HG03095 (cell line): Measurements from ENCODE around the gene CNKSR2.

Experiments
- ATAC-seq: cut with Tn5 transposase; IDR thresholded peaks from one replicate; pipeline ENCODE4 v1.9.1; 2021; ENCODE audit warnings: moderate library complexity; ENCODE audit not compliant: unreplicated experiment

Gene CNKSR2

GRCh38 chrX:21606002-21606401 is 231.8 kb downstream of the CNKSR2 start:
- ATAC-seq: no peak

DNA sequence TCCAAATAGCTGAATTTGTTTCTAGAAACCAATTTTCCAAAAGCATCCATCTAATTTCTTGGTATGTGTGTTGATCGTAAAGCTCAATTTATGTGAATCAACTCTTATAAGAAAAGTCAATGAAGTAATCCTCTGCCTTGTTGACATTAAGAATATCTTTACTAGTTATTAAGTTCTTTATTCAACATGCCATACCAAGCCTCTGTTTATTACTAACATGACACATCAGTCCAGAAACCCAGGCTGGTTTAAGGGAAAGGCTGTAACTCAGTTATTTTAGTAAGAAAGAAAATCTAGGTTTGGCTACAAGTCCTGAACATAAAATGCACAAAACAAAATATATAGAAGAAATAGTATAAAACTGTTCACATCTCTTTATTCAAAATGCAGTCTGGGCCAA is 235.9 kb downstream of the CNKSR2 start:
- ATAC-seq: no peak

GRCh38 chrX:21612154-21612553 is 237.9 kb downstream of the CNKSR2 start:
- ATAC-seq: no peak

GRCh38 chrX:21616386-21616785 is 242.2 kb downstream of the CNKSR2 start:
- ATAC-seq: no peak

GRCh38 chrX:21620234-21620633 is 246.0 kb downstream of the CNKSR2 start:
- ATAC-seq: no peak

- ATAC-seq: no peak
Observed at GRCh38 chrX:21623778-21624501, 249.7 kb downstream of the CNKSR2 start.

DNA sequence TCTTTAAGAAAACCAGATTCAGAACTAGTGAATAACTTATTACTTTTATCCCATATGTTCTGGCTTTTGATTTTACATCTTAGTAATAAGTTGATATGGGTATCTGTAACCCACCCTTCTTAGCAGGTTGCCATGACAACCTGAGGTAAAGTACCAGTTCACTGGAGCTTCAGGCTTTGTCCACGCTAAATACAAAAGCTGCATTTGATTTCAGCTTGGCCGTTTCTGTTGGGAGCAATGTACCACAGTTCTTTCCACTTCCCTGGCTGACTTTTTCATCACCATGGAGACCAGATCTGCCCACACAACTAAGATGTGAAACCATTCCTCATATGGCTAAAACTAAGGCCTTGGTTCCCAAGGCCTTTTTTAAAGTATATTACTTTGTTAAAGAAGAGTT is 257.8 kb downstream of the CNKSR2 start:
- ATAC-seq: no peak

DNA sequence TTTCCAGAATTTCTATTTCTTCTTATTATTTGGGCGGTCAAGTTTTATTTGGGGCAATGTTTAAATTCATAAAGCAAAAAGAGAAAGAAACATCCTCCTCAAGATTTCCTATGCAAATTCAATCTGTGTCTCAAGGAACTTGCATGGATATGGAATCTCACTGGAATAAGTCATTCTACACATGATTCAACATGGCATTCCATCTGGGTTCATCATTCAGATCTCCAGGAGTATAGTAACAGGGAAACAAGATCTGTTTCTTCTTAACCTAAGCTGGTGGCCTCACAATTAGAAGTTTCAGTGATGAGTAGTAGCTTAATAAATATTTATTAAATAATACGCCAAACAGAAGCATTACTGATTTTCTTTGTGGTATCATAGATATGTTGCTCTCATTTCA is 264.1 kb downstream of the CNKSR2 start:
- no peak for ATAC-seq

DNA sequence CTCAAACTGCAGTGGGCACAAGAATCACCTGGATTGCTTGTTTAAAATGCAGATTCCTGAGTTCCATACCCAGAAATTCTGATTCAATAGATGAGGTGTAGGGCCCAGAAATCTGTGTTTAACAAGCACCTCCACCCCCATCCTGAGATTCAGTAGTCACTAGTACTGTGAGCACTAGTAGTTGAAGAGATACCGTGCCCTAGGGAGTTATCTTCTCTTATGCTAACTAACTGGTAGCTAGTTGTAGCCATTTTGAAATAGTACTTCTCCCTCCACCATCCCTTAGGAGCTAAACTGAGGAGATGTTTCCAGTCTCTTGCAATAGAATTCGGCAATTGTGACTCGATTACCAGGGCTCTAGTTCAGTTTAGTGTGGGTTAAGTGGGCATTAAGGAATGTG is 265.6 kb downstream of the CNKSR2 start:
- ATAC-seq: no peak

GRCh38 chrX:21645431-21645830 is 271.2 kb downstream of the CNKSR2 start:
- no peak for ATAC-seq

- ATAC-seq: no peak
Observed at GRCh38 chrX:21645886-21646285, 271.7 kb downstream of the CNKSR2 start.

DNA sequence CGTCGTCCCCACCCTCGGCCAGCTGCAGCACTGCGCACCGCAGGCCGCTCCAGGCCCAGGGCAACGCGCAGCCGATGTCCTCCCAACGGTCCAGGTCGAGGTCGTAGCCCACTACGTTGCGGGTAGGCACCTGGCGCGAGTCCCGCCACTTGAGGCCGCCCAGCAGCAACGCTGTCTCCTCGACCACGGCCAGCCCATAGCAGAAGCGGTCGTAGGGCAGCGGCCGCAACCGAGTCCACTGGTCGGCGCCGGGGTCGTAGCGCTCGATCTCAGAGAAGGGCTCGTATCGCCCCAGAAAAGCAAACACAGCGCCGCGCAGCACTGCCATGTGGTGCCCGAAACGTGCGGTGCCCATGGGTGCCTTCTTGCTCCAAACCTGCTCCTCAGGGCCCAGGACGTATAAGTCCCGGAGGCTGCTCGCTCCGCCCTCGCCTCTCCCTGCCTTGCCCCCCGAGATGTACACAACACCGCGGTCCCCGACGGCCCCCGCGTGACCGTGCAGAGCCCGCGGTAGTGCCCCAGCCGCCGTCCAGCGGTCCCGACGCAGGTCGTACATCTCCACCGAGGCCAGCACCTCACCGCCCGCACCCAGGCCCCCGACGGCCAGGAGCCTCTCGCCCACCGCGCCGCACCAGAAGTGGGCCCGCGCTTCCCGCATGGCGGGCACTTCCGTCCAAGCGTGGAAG is 281.8 kb downstream of the CNKSR2 start:
- ATAC-seq: no peak

- ATAC-seq: no peak
Observed at GRCh38 chrX:21656587-21657317, 282.5 kb downstream of the CNKSR2 start.

DNA sequence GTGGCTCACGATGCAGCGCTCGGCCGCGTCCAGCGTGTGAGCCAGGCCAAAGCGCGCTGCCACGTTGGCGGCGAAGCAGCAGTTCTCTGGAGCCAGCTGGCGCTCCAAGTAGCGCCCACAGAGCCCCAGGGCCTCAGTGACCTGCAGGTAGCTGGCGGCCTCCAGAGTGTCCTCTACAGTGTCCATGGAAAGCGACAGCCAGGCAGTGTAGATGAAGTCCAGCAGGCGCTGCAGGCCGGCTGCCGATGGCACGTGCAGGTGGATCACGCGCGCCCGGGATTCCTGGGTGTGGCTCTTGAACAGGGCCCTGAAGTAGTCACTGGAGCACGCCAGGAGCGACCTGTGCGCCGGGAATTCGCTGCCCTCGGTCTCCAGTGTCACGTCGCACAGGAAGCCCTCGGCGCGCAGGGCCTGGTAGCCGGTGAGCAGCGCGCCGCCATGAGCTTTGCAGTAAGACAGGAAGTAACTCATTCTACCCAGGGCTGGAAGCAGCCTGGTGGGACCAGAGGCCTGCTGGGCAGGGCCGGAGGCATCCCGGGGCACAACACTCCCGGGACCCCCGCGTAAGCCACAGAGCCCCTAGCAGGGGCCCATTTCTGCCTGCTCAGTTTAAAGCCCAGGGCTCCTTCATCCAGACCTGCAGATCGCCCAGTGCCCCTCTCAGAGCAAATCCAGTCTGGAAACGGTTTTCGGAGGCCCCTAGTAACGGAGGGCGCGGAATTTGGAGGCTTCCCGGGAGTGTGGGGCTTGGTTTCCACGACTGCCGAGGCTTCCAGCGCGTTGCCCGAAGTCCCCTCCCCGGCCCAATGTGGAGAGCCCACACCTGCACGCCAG is 283.3 kb downstream of the CNKSR2 start:
- no peak for ATAC-seq

DNA sequence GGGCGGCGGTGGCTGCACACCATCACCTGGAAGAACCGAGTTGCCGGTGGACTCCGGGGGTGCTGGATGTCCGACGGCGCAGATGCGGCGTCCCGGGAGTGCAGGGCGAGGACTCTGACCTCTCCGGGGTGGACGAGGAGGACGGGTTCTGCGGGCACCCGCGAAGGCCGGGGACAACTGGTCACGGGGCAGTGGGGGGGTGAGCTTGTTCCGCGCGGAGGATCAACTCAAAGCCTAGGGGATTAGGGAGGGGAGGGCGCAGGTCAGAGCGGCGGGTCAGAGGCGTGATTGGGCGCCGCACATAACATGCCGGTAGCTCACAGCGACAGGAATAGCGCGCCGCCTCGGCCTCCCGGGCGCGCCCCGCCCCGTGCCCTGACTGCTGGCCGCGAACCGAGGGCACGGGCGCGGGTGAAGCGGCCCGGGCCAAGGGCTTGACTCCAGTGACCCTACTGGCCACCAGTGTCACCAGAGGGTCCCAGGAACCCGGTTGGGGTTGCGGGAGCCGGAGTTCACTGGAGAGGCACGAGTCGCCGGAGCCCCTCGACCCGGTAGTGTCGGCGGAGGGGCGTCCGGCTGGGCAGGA is 284.0 kb downstream of the CNKSR2 start, which contains the start of gene KLHL34:
Gene KLHL34 (minus strand): TSS at position 179 of the 586 bp plus-strand sequence. CDS start 542 bp downstream, outside the sequence.
- ATAC-seq: no peak

DNA sequence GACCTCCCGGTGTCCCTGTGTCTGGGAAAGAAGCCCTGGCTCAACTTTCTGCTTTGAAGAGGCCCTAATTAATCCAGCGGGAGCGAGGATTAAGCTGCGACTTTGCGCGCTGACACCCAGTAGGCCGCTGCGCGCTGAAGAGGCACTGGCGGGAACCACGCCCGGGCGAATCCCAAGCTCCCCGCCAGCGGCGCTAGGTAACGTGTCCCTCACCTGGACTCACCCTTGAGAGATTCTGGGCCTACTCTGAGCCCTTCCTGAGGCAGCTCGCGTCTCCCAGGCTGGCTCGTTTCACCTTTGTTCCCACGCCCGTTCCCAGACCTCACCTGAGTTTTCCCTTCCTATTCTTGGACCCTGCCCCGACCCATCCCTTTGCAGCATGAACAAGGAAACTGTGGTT is 284.5 kb downstream of the CNKSR2 start:
- no peak for ATAC-seq

GRCh38 chrX:21659320-21659719 is 285.1 kb downstream of the CNKSR2 start:
- no peak for ATAC-seq

DNA sequence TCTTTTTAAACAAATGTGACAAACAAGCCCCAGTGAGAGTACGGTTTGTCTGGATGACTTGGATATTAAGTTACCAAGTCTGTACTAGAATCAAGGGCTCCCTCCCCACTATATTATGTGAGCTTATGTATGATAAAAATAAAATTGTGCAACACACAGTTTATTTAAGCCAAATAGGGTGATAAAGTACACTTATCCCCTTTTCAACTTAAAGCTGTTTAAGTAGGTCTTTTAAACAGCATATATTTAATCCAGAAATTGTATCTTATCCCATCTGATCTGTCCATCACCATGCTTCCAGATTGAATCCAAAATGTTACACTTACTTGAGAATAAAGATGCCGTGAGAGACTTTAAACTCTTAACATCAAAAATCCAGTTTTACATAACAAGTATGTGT is 285.9 kb downstream of the CNKSR2 start:
- no peak for ATAC-seq

DNA sequence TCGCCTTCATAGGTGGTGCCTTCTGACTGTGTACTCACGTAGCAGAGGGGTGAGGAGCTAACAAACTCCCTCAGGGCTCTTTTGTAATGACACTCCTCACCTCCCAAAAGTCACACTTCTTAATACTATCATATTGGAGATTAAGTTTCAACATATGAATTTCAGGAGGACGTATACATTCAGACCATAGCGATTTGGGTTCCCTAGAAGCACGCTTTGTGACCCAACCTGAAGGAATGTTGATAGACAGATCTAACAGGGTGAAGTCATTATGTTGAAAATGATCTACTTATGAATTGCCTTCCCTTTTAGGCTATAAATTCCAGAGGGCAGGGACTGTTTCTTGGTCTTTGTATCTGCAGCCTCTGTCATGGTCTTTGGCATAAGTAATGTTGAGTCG is 287.1 kb downstream of the CNKSR2 start:
- no peak for ATAC-seq

GRCh38 chrX:21662761-21663160 is 288.5 kb downstream of the CNKSR2 start:
- ATAC-seq: no peak

DNA sequence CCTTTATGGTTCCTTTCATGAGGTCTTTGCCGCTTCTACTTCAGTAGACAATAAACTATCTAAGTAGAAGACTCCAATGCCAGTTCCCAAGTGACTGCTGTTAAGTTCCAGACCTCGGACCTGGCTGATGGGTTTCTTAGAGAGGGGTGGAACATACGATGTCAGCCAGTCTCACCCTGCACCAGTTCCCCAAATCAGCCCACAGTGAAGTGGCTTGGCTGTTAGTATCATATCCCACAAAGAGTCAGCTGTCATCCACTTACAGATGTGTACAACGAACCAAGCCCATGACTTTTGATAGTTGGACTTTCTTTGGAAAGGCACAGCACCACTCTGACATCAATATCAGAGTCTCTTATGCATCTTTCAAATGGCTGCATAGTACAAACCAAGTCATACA is 292.0 kb downstream of the CNKSR2 start:
- ATAC-seq: no peak
